Heart left ventricle (tissue), 13 donors: ENCODE measurements around the gene OR5AR1.

ENCODE experiments used
- CTCF ChIP-seq, 12 donors: fragments of 200-600 bp; sonication (generic) in 4 of 12; IDR thresholded peaks; one replicate each; pipeline versions ENCODE4 v1.5.0 to v1.8.0; 2018 to 2022; ENCODE audit warnings: antibody characterized with exemption in 12 of 12, mild to moderate bottlenecking in 5 of 12
- POLR2A ChIP-seq, 2 donors: fragments of 450-650 bp; IDR thresholded peaks; one replicate each; pipeline ENCODE4 v1.6.1; 2017; ENCODE audit warnings: antibody characterized with exemption in 2 of 2, mild to moderate bottlenecking in 2 of 2, moderate library complexity in 2 of 2
- donor health status: ischemic (EF 13 %, LVEDD 7.1; RV severe dilation, severe dysfunction).
- donor health status: DM: no; HTN: yes; CAD: no.
- donor health status: DM: no; HTN: no; CAD: no.
- donor health status: ischemic (EF 25% LVEDD 6.9; RV normal size, moderate dysfunction).
- donor health status: ischemic (EF 25% LVEDD 5.7; RV mildly dilated, moderate dysfunction).
- donor health status: ischemic (EF 35%, LVEDD 5.7; RV mildly dilated, moderate dysfunction).
- donor health status: nonischemic (EF 11% LVEDD 7.7; RV severe dilation, severe dysfunction).
- donor health status: DM: yes; HTN: yes; CAD: no.
- donor health status: PGD.
- donor health status: ischemic (EF 29% LVEDD 5.4; RV normal size, mild dysfunction).
- donor health status: nonischemic (EF 23%, LVEDD 6.1; RV moderate dilation, normal function).

- no peak for TF ChIP-seq CTCF (IDR thresholded peaks at IDR 0.05)
- TF ChIP-seq POLR2A (IDR thresholded peaks at IDR 0.05): no peak
Measured at GRCh38 chr11:56625946-56626345, 37.5 kb upstream of the OR5AR1 start.
